HEK293 (cell line): ENCODE results near the gene EBF4.
A peak's percentile ranks its signal among the peaks of the same experiment; 100 is the strongest.

ENCODE experiments used
- GLIS2 ChIP-seq: fragments of 450-650 bp; formaldehyde crosslinking; IDR thresholded peaks from 2 replicates; pipeline ENCODE4 v1.5.1; 2016; ENCODE audit warnings: missing biosample characterization, missing genetic modification characterization
- INSM2 ChIP-seq: fragments of 450-650 bp; formaldehyde crosslinking; IDR thresholded peaks from 2 replicates; pipeline ENCODE4 v1.5.1; 2016; ENCODE audit warnings: missing biosample characterization, missing genetic modification characterization
- KLF10 ChIP-seq: fragments of 450-650 bp; IDR thresholded peaks from 2 replicates; pipeline ENCODE4 v1.5.1; 2018; ENCODE audit warnings: missing biosample characterization, mild to moderate bottlenecking, missing genetic modification characterization
- KLF17 ChIP-seq: fragments of 450-650 bp; formaldehyde crosslinking; IDR thresholded peaks from 2 replicates; pipeline ENCODE4 v1.5.1; 2016; ENCODE audit warnings: missing biosample characterization, missing genetic modification characterization
- PRDM1 ChIP-seq: fragments of 450-650 bp; formaldehyde crosslinking; IDR thresholded peaks from 2 replicates; pipeline ENCODE4; 2016; ENCODE audit warnings: missing biosample characterization, missing genetic modification characterization
- SETDB1 ChIP-seq: IDR thresholded peaks from one replicate; pipeline ENCODE4 v1.6.1; 2017; ENCODE audit warnings: mild to moderate bottlenecking, low read length, moderate library complexity, mixed read lengths; ENCODE audit not compliant: insufficient read length
- SP2 ChIP-seq: fragments of 450-650 bp; formaldehyde crosslinking; IDR thresholded peaks from 2 replicates; pipeline ENCODE4 v1.5.1; 2016; ENCODE audit warnings: missing biosample characterization, missing genetic modification characterization
- SP3 ChIP-seq: fragments of 450-650 bp; formaldehyde crosslinking; IDR thresholded peaks from 2 replicates; pipeline ENCODE4 v1.5.1; 2016; ENCODE audit warnings: missing biosample characterization, missing genetic modification characterization
- YY1 ChIP-seq: fragments of 450-650 bp; formaldehyde crosslinking; IDR thresholded peaks from 2 replicates; pipeline ENCODE4 v1.5.1; 2018; ENCODE audit warnings: missing biosample characterization, missing genetic modification characterization
- ZBTB8A ChIP-seq: fragments of 450-650 bp; formaldehyde crosslinking; IDR thresholded peaks from 2 replicates; pipeline ENCODE4 v1.5.1; 2016; ENCODE audit warnings: missing biosample characterization, missing genetic modification characterization
- ZEB2 ChIP-seq: fragments of 450-650 bp; formaldehyde crosslinking; IDR thresholded peaks from 2 replicates; pipeline ENCODE4 v1.5.1; 2016; ENCODE audit warnings: missing biosample characterization, missing genetic modification characterization
- ZNF24 ChIP-seq: fragments of 450-650 bp; formaldehyde crosslinking; IDR thresholded peaks from 2 replicates; pipeline ENCODE4 v1.5.1; 2016; ENCODE audit warnings: missing biosample characterization, missing genetic modification characterization
- ZNF366 ChIP-seq: fragments of 450-650 bp; formaldehyde crosslinking; conservative IDR thresholded peaks from 2 replicates; pipeline ENCODE4 v1.5.1; 2016; ENCODE audit warnings: missing biosample characterization, missing genetic modification characterization
- ZNF558 ChIP-seq: fragments of 450-650 bp; formaldehyde crosslinking; IDR thresholded peaks from 2 replicates; pipeline ENCODE4 v1.5.1; 2016; ENCODE audit warnings: missing biosample characterization, missing genetic modification characterization
- ZNF629 ChIP-seq: fragments of 450-650 bp; formaldehyde crosslinking; IDR thresholded peaks from 2 replicates; pipeline ENCODE4 v1.5.1; 2017; ENCODE audit warnings: missing biosample characterization, missing genetic modification characterization
- ZNF776 ChIP-seq: fragments of 450-650 bp; formaldehyde crosslinking; IDR thresholded peaks from 2 replicates; pipeline ENCODE4 v1.5.0; 2017; ENCODE audit warnings: missing biosample characterization, missing genetic modification characterization, borderline replicate concordance
- TF ChIP-seq, protein P1 (sequence below): fragments of 450-650 bp; formaldehyde crosslinking; IDR thresholded peaks from 2 replicates; pipeline ENCODE4 v1.5.1; 2016; ENCODE audit warnings: missing biosample characterization, missing genetic modification characterization
- TF ChIP-seq, protein P2 (sequence below): fragments of 450-650 bp; formaldehyde crosslinking; IDR thresholded peaks from 2 replicates; pipeline ENCODE4 v1.5.1; 2016; ENCODE audit warnings: missing biosample characterization, missing genetic modification characterization
- TF ChIP-seq, protein P3 (sequence below): fragments of 450-650 bp; formaldehyde crosslinking; optimal IDR thresholded peaks from 2 replicates; pipeline ENCODE3; 2016; ENCODE audit warnings: missing biosample characterization, mild to moderate bottlenecking, missing genetic modification characterization
- TF ChIP-seq, protein P4 (sequence below): fragments of 450-650 bp; formaldehyde crosslinking; IDR thresholded peaks from 2 replicates; pipeline ENCODE4 v1.5.1; 2017; ENCODE audit warnings: missing biosample characterization, missing genetic modification characterization

The EBF4 gene

GRCh38 chr20:2658414-2659354, 33.9 kb upstream of the EBF4 start (continued):
- TF ChIP-seq, protein P1, sequence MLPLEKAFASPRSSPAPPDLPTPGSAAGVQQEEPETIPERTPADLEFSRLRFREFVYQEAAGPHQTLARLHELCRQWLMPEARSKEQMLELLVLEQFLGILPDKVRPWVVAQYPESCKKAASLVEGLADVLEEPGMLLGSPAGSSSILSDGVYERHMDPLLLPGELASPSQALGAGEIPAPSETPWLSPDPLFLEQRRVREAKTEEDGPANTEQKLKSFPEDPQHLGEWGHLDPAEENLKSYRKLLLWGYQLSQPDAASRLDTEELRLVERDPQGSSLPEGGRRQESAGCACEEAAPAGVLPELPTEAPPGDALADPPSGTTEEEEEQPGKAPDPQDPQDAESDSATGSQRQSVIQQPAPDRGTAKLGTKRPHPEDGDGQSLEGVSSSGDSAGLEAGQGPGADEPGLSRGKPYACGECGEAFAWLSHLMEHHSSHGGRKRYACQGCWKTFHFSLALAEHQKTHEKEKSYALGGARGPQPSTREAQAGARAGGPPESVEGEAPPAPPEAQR = no peak
- TF ChIP-seq GLIS2 (tag by site-specific recombination) = peak; percentile 47; the same call in 1 of the 2 replicates
- peak; percentile 62; the same call in 1 of the 2 replicates for TF ChIP-seq ZEB2 (tag by site-specific recombination)
- TF ChIP-seq ZNF366 = peak; percentile 86
- TF ChIP-seq, protein P2, sequence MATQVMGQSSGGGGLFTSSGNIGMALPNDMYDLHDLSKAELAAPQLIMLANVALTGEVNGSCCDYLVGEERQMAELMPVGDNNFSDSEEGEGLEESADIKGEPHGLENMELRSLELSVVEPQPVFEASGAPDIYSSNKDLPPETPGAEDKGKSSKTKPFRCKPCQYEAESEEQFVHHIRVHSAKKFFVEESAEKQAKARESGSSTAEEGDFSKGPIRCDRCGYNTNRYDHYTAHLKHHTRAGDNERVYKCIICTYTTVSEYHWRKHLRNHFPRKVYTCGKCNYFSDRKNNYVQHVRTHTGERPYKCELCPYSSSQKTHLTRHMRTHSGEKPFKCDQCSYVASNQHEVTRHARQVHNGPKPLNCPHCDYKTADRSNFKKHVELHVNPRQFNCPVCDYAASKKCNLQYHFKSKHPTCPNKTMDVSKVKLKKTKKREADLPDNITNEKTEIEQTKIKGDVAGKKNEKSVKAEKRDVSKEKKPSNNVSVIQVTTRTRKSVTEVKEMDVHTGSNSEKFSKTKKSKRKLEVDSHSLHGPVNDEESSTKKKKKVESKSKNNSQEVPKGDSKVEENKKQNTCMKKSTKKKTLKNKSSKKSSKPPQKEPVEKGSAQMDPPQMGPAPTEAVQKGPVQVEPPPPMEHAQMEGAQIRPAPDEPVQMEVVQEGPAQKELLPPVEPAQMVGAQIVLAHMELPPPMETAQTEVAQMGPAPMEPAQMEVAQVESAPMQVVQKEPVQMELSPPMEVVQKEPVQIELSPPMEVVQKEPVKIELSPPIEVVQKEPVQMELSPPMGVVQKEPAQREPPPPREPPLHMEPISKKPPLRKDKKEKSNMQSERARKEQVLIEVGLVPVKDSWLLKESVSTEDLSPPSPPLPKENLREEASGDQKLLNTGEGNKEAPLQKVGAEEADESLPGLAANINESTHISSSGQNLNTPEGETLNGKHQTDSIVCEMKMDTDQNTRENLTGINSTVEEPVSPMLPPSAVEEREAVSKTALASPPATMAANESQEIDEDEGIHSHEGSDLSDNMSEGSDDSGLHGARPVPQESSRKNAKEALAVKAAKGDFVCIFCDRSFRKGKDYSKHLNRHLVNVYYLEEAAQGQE (tag by site-specific recombination) = 0 out of 2 replicates have a peak, but pooled peaks have one; percentile 37
- peak; percentile 18; the same call in 1 of the 2 replicates for TF ChIP-seq ZNF24 (tag by site-specific recombination)
- TF ChIP-seq SP3 (tag by site-specific recombination) = peak; percentile 27
- TF ChIP-seq, protein P3, sequence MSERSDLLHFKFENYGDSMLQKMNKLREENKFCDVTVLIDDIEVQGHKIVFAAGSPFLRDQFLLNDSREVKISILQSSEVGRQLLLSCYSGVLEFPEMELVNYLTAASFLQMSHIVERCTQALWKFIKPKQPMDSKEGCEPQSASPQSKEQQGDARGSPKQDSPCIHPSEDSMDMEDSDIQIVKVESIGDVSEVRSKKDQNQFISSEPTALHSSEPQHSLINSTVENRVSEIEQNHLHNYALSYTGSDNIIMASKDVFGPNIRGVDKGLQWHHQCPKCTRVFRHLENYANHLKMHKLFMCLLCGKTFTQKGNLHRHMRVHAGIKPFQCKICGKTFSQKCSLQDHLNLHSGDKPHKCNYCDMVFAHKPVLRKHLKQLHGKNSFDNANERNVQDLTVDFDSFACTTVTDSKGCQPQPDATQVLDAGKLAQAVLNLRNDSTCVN (tag by site-specific recombination) = no peak
- TF ChIP-seq, protein P4, sequence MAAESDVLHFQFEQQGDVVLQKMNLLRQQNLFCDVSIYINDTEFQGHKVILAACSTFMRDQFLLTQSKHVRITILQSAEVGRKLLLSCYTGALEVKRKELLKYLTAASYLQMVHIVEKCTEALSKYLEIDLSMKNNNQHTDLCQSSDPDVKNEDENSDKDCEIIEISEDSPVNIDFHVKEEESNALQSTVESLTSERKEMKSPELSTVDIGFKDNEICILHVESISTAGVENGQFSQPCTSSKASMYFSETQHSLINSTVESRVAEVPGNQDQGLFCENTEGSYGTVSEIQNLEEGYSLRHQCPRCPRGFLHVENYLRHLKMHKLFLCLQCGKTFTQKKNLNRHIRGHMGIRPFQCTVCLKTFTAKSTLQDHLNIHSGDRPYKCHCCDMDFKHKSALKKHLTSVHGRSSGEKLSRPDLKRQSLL = 0 out of 2 replicates have a peak, but pooled peaks have one; percentile 45
- TF ChIP-seq ZBTB8A (tag by site-specific recombination) = peak; percentile 24; the same call in 1 of the 2 replicates
- no peak; the same call in 1 of the 2 replicates for TF ChIP-seq YY1
- peak; percentile 47; the same call in 1 of the 2 replicates for TF ChIP-seq ZNF629 (tag by site-specific recombination)
- peak; percentile 25 for TF ChIP-seq KLF17 (tag by site-specific recombination)
- TF ChIP-seq ZNF776 (tag by site-specific recombination) = no peak
- TF ChIP-seq SETDB1 = no peak
- TF ChIP-seq KLF10 (tag by site-specific recombination) = peak; percentile 17; the same call in 1 of the 2 replicates
- TF ChIP-seq INSM2 (tag by site-specific recombination) = peak; percentile 60; the same call in 1 of the 2 replicates
- peak; percentile 50 for TF ChIP-seq SP2 (tag by site-specific recombination)
- no peak for TF ChIP-seq PRDM1 (tag by site-specific recombination)
- TF ChIP-seq ZNF558 = 0 out of 2 replicates have a peak, but pooled peaks have one; percentile 39
